T-helper 1 cell treated with Interleukin-12 subunit alpha and Interleukin-12 subunit beta and Interleukin-4 antibody, amounts not matched to agents 30 ng/mL and 1 ng/mL, for 36 hours (primary cell): ENCODE measurements around the gene FAM169A. TPM values are rescaled to one million over a fixed set of nuclear protein-coding genes. Genes with fewer than 3 reads are reported as not detected.
"Not testable (repeated sequence)": the region's sequence is repeated elsewhere in the genome, so short reads cannot be mapped to it uniquely, and the experiment has no call there.

Source experiments
- intact Hi-C: fragments of 100-400 bp; cut with micrococcal nuclease; formaldehyde crosslinking; loops from one replicate; pipeline ENCODE4 v1.15.1; 2024
- total RNA-seq: library from RNA; stranded (reverse); gene quantifications from 2 replicates; pipeline ENCODE4 v1.2.3, GENCODE V29; 2022

The FAM169A gene
- total RNA-seq, 1 donor from 2014 or later, result 6.0 TPM

GRCh38 chr5:74810915-74811314 is 55.3 kb downstream of the FAM169A start:
- intact Hi-C loops, result no loop called here

GRCh38 chr5:74801941-74802340 is 64.2 kb downstream of the FAM169A start:
- intact Hi-C loops, result no loop called here

- intact Hi-C loops, result no loop called here
Measured at GRCh38 chr5:74801197-74801596, 65.0 kb downstream of the FAM169A start.

- intact Hi-C loops, result no loop called here
Measured at GRCh38 chr5:74798977-74799911, 66.9 kb downstream of the FAM169A start.

GRCh38 chr5:74791669-74792068 is 74.5 kb downstream of the FAM169A start:
- intact Hi-C loops, result not testable (repeated sequence)

- intact Hi-C loops, result no loop called here
Measured at GRCh38 chr5:74787424-74787823, 78.8 kb downstream of the FAM169A start.

- intact Hi-C loops, result no loop called here
Measured at GRCh38 chr5:74786851-74787250, 79.3 kb downstream of the FAM169A start.

GRCh38 chr5:74778609-74779008 is 87.6 kb downstream of the FAM169A start:
- intact Hi-C loops, result no loop called here

GRCh38 chr5:74772359-74772758 is 93.8 kb downstream of the FAM169A start:
- intact Hi-C loops, result no loop called here

GRCh38 chr5:74767579-74767913 is 98.6 kb downstream of the FAM169A start:
- intact Hi-C loops, result loop anchor here (1.0 to 10.0 kb wide), 15 partner anchors 82 to 1635 kb away; partner anchors contain the start of genes ANKRA2, ANKRD31, BTF3 and CERT1

- intact Hi-C loops, result loop anchor here (1.0 to 10.0 kb wide), 20 partner anchors 82 to 1635 kb away; partner anchors contain the start of genes ANKRA2, ANKRD31, BTF3 and CERT1
Measured at GRCh38 chr5:74766849-74767578, 99.2 kb downstream of the FAM169A start, which contains the start of the genes GFM2 and NSA2. GFM2 (minus strand) TSS chr5:74767117; CDS start chr5:74763742, 3,375 bp downstream. NSA2 (plus strand) TSS chr5:74767249; CDS start chr5:74767361, 112 bp downstream.

- intact Hi-C loops, result loop anchor here (1.0 to 10.0 kb wide), 11 partner anchors 137 to 1636 kb away; partner anchors contain the start of genes BTF3 and IQGAP2
Measured at GRCh38 chr5:74766418-74766848, 99.8 kb downstream of the FAM169A start.

- intact Hi-C loops, result loop anchor here (1.0 to 10.0 kb wide), 11 partner anchors 137 to 1636 kb away; partner anchors contain the start of genes BTF3 and IQGAP2
Measured at GRCh38 chr5:74765929-74766328, 100.3 kb downstream of the FAM169A start.

- intact Hi-C loops, result loop anchor here (5.0 to 10.0 kb wide), 3 partner anchors 802 to 1637 kb away; partner anchors contain the start of gene IQGAP2
Measured at GRCh38 chr5:74765201-74765600, 101.0 kb downstream of the FAM169A start.

- intact Hi-C loops, result loop anchor here (10.0 kb wide), 1 partner anchor 921 kb away; no protein-coding TSS in a partner anchor
Measured at GRCh38 chr5:74763504-74763903, 102.7 kb downstream of the FAM169A start.

- intact Hi-C loops, result loop anchor here (10.0 kb wide), 1 partner anchor 922 kb away; no protein-coding TSS in a partner anchor
Measured at GRCh38 chr5:74762599-74762998, 103.6 kb downstream of the FAM169A start.

- intact Hi-C loops, result loop anchor here (10.0 kb wide), 1 partner anchor 924 kb away; no protein-coding TSS in a partner anchor
Measured at GRCh38 chr5:74761241-74761640, 104.9 kb downstream of the FAM169A start.

- intact Hi-C loops, result not testable (repeated sequence)
Measured at GRCh38 chr5:74748742-74749141, 117.4 kb downstream of the FAM169A start.

GRCh38 chr5:74738406-74738805 is 127.8 kb downstream of the FAM169A start:
- intact Hi-C loops, result no loop called here

GRCh38 chr5:74736759-74737158 is 129.4 kb downstream of the FAM169A start:
- intact Hi-C loops, result no loop called here
